Kidney (tissue), 14 donors: ENCODE measurements around the gene CCDC78. TPM values are rescaled to one million over a fixed set of nuclear protein-coding genes. Genes with fewer than 3 reads are reported as not detected.
"Not testable (repeated sequence)": the region's sequence is repeated elsewhere in the genome, so short reads cannot be mapped to it uniquely, and the experiment has no call there.

Experiments
- DNase-seq, 5 donors: peaks; one replicate each; pipeline ENCODE4 v3.0.0-alpha.2; 2013 to 2020
- FAIRE-seq: peaks from 2 replicates; lab custom pipeline; 2012; peaks lifted over from hg19 to GRCh38; lab: Jason Lieb, UNC
- H3K27ac ChIP-seq, 2 donors: one replicate each; pipeline ENCODE4 v1.7.0; 2013; ENCODE audit warnings: low read depth in 2 of 2, low read length in 2 of 2, inconsistent platforms in 1 of 2
- H3K27me3 ChIP-seq: one replicate; pipeline ENCODE4 v1.7.1; 2013; ENCODE audit warnings: low read length, inconsistent platforms; ENCODE audit not compliant: control insufficient read depth, insufficient read depth
- H3K36me3 ChIP-seq, 3 donors: one replicate each; pipeline versions ENCODE4 v1.7.0 to v1.7.1; 2013; ENCODE audit warnings: low read length in 3 of 3, control low read depth in 1 of 3, inconsistent platforms in 1 of 3; ENCODE audit not compliant: insufficient read depth in 3 of 3, control insufficient read depth in 2 of 3
- H3K4me1 ChIP-seq, 3 donors: one replicate each; pipeline versions ENCODE4 v1.7.0 to v1.7.1; 2013; ENCODE audit warnings: low read length in 3 of 3, inconsistent platforms in 1 of 3, low read depth in 1 of 3; ENCODE audit not compliant: control insufficient read depth in 2 of 3, insufficient read depth in 2 of 3
- H3K4me3 ChIP-seq, 3 donors: one replicate each; pipeline versions ENCODE4 v1.7.0 to v1.8.1; 2013; ENCODE audit warnings: low read length in 3 of 3, control low read depth in 1 of 3, inconsistent platforms in 1 of 3
- H3K9ac ChIP-seq, 3 donors: one replicate each; pipeline versions ENCODE4 v1.7.0 to v1.7.1; 2013; ENCODE audit warnings: low read length in 3 of 3, control low read depth in 1 of 3, inconsistent platforms in 1 of 3
- H3K9me3 ChIP-seq, 3 donors: one replicate each; pipeline versions ENCODE4 v1.7.0 to v1.7.1; 2013; ENCODE audit warnings: low read length in 3 of 3, control low read depth in 1 of 3, inconsistent platforms in 1 of 3; ENCODE audit not compliant: control insufficient read depth in 2 of 3, insufficient read depth in 1 of 3
- CTCF ChIP-seq: IDR thresholded peaks from 3 replicates; pipeline ENCODE4 v1.5.1; 2012; ENCODE audit warnings: mild to moderate bottlenecking, moderate library complexity, borderline replicate concordance; ENCODE audit not compliant: insufficient read depth; ENCODE audit errors: extremely low read depth
- intact Hi-C: fragments of 100-400 bp; cut with DNase I; formaldehyde crosslinking; loops from one replicate; pipeline ENCODE4 v1.11.1; 2022
- polyA plus RNA-seq: library from polyadenylated mRNA; stranded (reverse); fragments of 350-450 nt; fragmentation: Illumina TruSeq; extraction: RNeasy Lipid Tissue Mini Kit (QIAGEN cat#74804); gene quantifications from one replicate; pipeline ENCODE4 v1.2.3, GENCODE V29; 2014; ENCODE audit warnings: low read depth, low replicate concordance; ENCODE audit not compliant: insufficient read depth
- total RNA-seq: library from RNA; stranded (reverse); fragmentation: NEBNext Ultra II Directional; extraction: Animal tissue kit (Norgen Biotek cat#: 25700); gene quantifications from one replicate; pipeline ENCODE4 v1.2.1, GENCODE V29; 2021
- donor health status: control.
- donor health status: control.
- donor health status: control.
- donor health status: control.
- donor health status: control.
- donor health status: DM: yes; HTN: yes; CAD: no.
- donor health status: Normal renal cell carcinoma (clear cell type).

The CCDC78 gene
- total and polyA plus RNA-seq, 2 donors from 2014 or later: 1.3 to 2.6 TPM

GRCh38 chr16:714558-715476 is 11.4 kb downstream of the CCDC78 start, which contains the start of gene METRN:
METRN (plus strand) TSS chr16:715118; CDS start chr16:715290, 172 bp downstream.
- intact Hi-C loops: no loop called here
- peak; percentile 87 to 97 (median 92) for DNase-seq
- no peak for FAIRE-seq
- no peak within 1 kb of the TSS for H3K27ac ChIP-seq
- peak within 1 kb of the TSS in 1 of 3 donors; percentile 44 for H3K4me3 ChIP-seq
- no peaks in the 10 kb centered on the region for H3K9me3 ChIP-seq
- H3K36me3 ChIP-seq: no peaks in the 10 kb centered on the region
- peak; percentile 2 for TF ChIP-seq CTCF
- H3K27me3 ChIP-seq: no peaks in the 10 kb centered on the region
- no peak within 1 kb of the TSS for H3K9ac ChIP-seq
- peaks cover 0 to 25% (median under 1%) of the 10 kb centered on the region in 3 donors for H3K4me1 ChIP-seq

- DNase-seq: no peak
- Histone ChIP-seq H3K9me3 (no peaks in the 10 kb centered on the region), H3K36me3 (no peaks in the 10 kb centered on the region), H3K4me3 (no peak overlapping the region), H3K27me3 (no peaks in the 10 kb centered on the region), H3K9ac (no peak overlapping the region), H3K4me1 (peaks cover 0 to 20% (median 0%) of the 10 kb centered on the region in 3 donors), H3K27ac (no peak overlapping the region)
- no peak for FAIRE-seq
- intact Hi-C loops: no loop called here
- no peak for TF ChIP-seq CTCF
These were observed 12.2 kb downstream of the CCDC78 start for GRCh38 chr16:714079-714478.

- H3K4me3 ChIP-seq, intact Hi-C loops, H3K36me3 ChIP-seq, H3K9ac ChIP-seq, H3K27me3 ChIP-seq, H3K9me3 ChIP-seq, FAIRE-seq, H3K27ac ChIP-seq, DNase-seq: not testable (repeated sequence)
- H3K4me1 ChIP-seq: peaks cover 0 to 19% (median 0%) of the 10 kb centered on the region in 3 donors
These were observed 13.4 kb downstream of the CCDC78 start for GRCh38 chr16:712740-713250.
